ENCODE data around the gene GTF3C5.
A peak's percentile ranks its signal among the peaks of the same experiment; 100 is the strongest.
"Not testable (repeated sequence)": the region's sequence is repeated elsewhere in the genome, so short reads cannot be mapped to it uniquely, and the experiment has no call there.

The GTF3C5 gene

DNA sequence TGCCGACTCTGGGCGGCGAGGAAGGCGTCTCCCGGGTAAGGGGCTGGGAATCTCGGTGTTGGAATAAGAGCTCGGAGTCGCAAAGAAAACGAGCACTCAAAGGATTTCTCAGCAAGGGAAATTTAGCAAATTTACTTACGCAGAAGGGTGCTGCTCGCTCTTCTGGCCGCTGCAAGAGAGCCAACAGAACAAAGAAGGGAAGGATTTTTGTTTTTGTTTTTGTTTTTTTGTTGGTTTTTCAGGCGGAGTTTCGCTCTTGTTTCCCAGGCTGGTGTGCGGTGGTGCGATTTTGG, 279 bp downstream of the GTF3C5 start:
- no peak for DNase-seq (ENCODE audit: low read depth)

DNA sequence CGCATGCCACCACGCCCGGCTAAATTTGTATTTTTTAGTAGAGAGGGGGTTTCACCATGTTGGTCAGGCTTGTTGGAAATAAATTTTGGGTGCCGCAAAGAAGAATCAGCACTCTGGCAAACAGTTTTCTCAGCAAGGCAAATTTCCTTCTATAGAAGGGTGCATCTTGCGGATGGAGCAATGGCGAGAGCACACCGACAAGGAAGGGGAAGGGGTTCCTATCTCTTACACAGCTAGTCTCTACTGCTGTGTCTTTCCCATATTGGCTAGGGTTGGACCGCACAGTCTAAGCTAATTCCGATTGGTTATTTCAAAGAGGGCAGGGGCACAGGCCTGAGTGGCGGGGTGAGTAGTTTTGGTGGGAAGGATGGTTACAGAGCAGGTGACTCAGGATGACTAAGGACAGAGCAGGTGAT, 707 bp downstream of the GTF3C5 start:
- H3K4me3 ChIP-seq (ENCODE audit: low read length) = peak overlapping the region; percentile 99
- TF ChIP-seq, protein P1, sequence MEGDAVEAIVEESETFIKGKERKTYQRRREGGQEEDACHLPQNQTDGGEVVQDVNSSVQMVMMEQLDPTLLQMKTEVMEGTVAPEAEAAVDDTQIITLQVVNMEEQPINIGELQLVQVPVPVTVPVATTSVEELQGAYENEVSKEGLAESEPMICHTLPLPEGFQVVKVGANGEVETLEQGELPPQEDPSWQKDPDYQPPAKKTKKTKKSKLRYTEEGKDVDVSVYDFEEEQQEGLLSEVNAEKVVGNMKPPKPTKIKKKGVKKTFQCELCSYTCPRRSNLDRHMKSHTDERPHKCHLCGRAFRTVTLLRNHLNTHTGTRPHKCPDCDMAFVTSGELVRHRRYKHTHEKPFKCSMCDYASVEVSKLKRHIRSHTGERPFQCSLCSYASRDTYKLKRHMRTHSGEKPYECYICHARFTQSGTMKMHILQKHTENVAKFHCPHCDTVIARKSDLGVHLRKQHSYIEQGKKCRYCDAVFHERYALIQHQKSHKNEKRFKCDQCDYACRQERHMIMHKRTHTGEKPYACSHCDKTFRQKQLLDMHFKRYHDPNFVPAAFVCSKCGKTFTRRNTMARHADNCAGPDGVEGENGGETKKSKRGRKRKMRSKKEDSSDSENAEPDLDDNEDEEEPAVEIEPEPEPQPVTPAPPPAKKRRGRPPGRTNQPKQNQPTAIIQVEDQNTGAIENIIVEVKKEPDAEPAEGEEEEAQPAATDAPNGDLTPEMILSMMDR (IDR thresholded peaks at IDR 0.05; ENCODE audit: insufficient read depth, low read depth, low read length, missing control alignments) = no peak
- peak; percentile 19 for DNase-seq (ENCODE audit: low read depth)

More for the DNA sequence above, 279 bp downstream of the GTF3C5 start:
- H3K4me3 ChIP-seq (ENCODE audit: low read length) = peak overlapping the region; percentile 99
- TF ChIP-seq, protein P1 (IDR thresholded peaks at IDR 0.05; ENCODE audit: insufficient read depth, low read depth, low read length, missing control alignments) = no peak

DNA sequence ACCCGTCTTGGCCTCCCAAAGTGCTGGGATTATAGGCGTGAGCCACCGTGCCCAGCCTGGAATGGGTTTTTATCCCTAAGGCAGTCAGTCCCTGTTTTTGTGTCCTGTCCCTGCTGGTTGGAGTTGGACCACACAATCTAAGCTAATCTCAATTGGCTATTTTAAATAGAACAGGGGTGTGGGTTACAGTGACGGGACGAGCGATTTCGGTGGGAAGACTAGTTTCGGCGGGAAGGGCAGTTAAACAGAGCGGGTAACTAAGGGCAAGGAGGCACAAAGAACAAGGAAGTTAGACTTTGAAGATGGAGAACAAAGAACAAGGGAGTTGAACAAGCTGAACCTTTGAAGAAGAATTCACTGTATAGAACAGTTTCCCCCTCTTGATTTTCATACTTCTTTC, 1.4 kb downstream of the GTF3C5 start:
- TF ChIP-seq, protein P1 (IDR thresholded peaks at IDR 0.05; ENCODE audit: insufficient read depth, low read depth, low read length, missing control alignments) = no peak
- H3K4me3 ChIP-seq (ENCODE audit: low read length) = peak overlapping the region; percentile 1
- no peak for DNase-seq (ENCODE audit: low read depth)

DNA sequence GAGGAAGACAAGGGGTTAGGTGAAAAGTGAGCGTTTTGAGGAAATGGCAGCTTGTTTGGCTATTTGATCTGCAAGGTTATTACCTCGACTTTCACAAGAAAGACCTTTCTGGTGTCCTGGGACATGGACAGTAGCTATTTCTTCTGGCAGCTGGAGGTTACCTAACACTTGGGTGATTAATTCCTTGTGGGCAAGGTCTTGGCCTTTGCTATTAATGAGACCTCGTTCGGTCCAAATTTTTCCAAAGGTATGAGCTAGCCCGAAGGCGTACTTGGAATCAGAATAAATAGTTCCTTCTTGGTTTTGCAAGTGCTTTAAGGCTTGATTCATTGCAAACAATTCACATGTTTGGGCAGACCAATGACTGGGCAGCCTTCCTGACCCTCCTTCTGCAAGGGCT, 4.9 kb downstream of the GTF3C5 start:
- TF ChIP-seq, protein P1 (IDR thresholded peaks at IDR 0.05; ENCODE audit: insufficient read depth, low read depth, low read length, missing control alignments) = no peak
- DNase-seq (ENCODE audit: low read depth) = peak; percentile 17
- no peak overlapping the region for H3K4me3 ChIP-seq (ENCODE audit: low read length)

DNA sequence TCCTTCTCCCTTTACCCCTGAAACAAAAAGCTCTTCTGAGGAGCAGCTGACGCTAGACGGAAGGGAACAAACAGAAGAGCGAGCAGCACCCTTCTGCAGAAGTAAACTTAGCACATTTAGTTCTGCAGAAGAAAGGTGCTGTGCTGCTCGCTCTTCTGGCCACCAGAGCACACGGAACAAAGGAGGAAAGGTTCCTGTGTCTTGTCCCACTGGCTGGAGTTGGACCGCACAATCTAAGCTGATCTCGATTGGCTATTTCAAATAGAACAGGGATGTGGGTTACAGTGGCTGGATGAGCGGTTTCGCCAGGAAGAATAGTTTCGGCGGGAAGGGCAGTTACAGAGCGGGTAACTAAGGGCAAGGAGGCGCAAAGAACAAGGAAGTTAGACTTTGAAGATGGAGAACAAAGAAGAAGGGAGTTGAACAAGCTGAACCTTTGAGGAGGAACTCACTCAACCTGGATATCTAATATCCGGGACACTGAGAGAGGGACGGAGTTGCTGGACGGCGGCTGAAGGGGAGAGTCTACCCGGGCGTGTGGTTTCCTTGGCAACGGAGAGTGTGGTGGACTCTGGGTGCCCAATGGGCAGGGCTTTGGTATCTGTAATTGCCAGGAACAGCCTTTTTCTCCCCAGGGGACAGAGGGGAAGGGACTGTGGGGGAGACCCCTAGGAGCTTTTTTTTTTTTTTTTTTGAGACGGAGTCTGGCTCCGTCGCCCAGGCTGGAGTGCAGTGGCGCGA, 7.1 kb downstream of the GTF3C5 start:
- TF ChIP-seq, protein P1 (IDR thresholded peaks at IDR 0.05; ENCODE audit: insufficient read depth, low read depth, low read length, missing control alignments) = no peak
- DNase-seq (ENCODE audit: low read depth) = no peak
- H3K4me3 ChIP-seq (ENCODE audit: low read length) = no peak overlapping the region

DNA sequence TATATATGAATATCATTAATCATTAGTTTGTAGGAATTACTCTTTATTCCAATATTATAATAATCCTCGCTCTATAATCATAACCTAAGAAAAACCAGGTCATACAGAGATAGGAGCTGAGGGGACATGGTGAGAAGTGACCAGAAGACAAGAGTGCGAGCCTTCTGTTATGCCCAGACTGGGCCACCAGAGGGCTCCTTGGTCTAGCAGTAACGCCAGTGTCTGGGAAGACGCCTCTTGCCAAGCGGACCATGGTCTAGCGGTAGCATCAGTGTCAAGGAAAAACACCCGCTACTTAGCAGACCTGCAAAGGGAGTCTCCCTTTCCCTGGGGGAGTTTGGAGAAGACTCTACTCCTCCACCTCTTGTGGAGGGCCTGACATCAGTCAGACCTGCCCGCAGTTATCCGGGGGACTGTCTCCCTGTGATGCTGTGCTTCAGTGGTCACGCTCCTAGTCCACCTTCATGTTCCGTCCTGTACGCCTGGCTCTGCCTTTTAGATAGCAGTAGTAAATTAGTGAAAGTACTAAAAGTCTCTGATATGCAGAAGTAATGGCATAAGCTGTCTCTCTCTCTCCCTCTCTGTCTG, 10.2 kb downstream of the GTF3C5 start:
- DNase-seq (ENCODE audit: low read depth) = peak; percentile 42

More for the DNA sequence above, 10.2 kb downstream of the GTF3C5 start:
- not testable (repeated sequence) for H3K4me3 ChIP-seq (ENCODE audit: low read length)
- TF ChIP-seq, protein P1 (IDR thresholded peaks at IDR 0.05; ENCODE audit: insufficient read depth, low read depth, low read length, missing control alignments) = peak; percentile 67

Measured in epithelial cell of esophagus (primary cell).